Measurements from ENCODE around the gene RTN4R.
"Not testable (repeated sequence)": the region's sequence is repeated elsewhere in the genome, so short reads cannot be mapped to it uniquely, and the experiment has no call there.

Gene RTN4R

DNA sequence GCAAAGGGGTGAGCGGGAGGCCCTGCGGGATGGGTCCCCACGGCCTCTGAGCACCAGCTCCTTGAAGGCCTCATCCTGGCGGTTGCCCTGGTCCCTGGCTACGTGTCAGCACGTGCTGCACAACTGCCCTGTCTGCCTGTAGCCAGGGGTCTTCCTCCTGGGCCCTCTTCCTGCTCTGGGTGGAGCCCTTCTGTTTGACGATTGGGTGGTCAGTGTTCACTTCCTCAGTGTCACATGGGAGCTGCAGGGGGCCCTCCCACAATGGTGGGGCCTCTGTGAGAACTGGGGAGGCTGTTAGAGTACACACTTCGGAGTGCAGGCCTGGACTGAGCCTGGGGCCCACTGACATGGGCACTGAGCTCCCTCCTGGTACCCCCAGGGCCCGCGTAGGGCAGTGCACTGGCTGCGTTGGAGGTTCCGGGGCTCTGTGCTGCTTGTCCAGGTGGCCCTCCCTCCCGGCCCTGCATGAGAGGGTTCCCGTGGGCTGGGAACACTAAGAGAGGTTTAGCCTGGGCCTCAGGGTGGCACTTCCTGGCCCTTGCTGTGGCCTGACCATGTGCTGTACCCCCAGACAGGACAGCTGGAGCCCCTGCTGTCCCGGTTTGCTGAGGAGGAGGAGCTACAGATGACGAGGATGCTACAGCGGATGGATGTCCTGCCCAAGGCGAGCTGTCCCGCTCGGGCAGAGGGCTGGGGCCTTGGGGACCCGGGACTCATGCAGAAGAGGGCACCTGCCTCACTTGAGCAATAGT, 38.0 kb upstream of the RTN4R start:
- DNase-seq, result no peak

DNA sequence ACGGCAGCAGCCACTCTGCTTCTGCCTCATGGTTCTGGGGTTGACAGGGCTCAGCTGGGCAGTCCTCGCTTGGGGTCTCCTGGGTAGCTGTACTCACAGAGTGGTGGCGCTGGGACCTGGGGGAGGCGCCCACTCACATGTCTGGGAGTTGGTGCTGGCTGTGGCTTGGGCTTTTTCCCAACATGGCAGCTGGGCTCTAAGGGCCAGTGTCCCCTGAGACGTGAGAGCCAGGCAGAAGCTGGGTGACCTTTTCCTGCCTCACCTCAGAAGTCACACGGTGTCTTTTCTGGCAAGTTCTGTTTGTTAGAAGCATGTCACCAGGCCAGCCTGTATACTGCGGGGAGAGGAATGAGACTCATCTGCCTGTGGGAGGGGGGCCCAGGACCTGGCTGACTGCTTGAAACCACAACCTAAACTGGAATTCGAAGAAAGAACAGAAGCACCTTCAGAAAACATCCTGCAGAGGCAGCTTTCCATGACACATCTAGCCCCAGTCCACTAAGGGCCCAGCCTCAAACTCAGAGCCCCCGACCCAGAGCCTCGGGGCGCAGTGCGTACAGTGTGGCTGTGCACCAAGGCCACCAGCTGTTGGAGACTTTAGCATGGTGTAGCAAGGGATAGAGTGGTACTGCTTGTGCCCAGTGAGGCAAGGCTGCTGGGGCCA, 37.2 kb upstream of the RTN4R start:
- DNase-seq, result not testable (repeated sequence)

GRCh38 chr22:20304646-20305045, 36.5 kb upstream of the RTN4R start:
- DNase-seq, result no peak

DNA sequence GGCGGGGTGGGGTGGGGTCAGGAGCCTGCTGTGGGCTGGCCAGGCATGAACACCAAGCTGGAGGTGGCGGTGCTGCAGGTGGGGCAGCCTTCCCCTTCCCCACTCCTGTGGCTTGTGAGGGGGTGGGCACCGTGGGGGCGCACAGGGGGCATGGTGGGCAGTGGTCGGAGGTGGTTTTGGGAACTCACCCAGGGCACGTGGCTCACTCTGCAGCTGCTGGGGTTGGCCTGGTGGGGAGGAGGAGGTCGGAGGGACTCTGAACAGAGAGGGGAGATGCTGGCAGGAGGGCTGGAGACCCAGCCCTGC, 35.1 kb upstream of the RTN4R start:
- DNase-seq, result not testable (repeated sequence)

DNA sequence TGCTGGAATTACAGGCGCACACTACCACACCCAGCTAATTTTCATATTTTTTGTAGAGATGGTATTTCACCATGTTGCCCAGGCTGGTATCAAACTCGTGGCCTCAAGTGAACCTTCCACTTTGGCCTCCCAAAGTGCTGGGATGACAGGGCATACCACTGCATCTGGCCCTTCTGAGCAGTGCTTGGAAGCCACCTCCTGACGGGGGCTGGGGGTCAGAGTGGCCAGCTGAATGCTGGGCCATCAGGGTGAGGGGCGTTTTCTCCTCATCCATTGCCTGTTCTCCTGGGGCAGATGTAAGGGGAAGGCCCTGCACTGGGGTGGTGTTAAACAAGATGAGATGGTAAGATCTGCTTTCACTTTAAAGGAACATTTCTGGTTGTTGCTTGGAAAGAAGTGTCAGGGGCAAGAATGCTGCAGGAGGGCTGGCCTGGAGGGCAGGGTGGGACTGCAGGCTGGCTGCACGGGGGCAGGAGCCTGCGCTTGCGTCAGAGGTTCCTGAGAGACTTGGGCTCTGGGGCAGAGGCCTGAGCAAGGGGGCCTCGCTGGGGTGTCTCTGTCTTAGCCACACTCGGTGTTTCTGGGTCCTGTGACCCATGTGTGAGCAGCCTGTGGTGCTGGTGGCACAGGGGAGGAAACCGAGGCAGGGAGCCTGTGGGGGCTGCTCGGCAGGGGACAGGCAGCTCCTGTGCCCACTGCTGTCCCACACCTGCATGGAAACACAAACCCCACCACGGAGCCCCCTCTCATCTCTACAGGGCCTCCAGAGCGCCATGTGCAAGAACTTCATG, 34.5 kb upstream of the RTN4R start:
- no peak for DNase-seq

- no peak for DNase-seq
These were observed 31.6 kb upstream of the RTN4R start for GRCh38 chr22:20299746-20300136.

- DNase-seq, result peak; percentile 77 to 83
These were observed 31.0 kb upstream of the RTN4R start for GRCh38 chr22:20298803-20299745.

DNA sequence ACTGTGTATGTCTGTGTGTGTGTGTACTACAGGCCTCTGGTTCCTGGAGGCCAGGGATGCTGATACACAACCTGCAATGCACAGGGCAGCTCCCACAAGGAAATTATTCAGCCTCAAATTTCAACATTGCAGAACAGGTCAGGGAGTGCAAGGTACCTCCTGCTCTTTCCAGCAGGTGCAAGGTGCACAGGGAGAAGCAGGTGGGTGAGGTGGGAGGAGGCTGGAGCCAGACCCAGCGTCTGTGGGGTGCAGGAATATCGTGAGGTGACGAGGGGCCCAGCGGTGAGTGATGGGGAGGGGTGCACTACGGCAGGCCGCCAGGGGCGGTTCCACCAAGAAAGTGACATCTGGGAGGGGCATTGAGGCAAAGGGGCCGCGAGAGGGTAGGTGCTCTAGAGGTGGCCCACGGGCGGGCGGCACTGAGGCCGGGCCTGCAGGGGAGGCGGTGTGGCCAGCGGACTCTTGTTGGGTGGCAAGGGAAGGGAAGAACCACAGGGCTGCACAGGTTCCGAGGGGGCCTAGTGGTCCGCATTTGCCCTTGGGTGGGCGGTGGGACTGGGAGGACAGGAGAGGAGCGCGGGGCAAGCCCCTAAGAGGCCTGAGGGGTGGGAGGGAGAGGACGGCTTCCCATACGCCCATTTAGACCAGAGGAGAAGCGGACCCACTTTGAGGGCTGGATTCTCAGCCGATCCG, 30.1 kb upstream of the RTN4R start:
- no peak for DNase-seq

DNA sequence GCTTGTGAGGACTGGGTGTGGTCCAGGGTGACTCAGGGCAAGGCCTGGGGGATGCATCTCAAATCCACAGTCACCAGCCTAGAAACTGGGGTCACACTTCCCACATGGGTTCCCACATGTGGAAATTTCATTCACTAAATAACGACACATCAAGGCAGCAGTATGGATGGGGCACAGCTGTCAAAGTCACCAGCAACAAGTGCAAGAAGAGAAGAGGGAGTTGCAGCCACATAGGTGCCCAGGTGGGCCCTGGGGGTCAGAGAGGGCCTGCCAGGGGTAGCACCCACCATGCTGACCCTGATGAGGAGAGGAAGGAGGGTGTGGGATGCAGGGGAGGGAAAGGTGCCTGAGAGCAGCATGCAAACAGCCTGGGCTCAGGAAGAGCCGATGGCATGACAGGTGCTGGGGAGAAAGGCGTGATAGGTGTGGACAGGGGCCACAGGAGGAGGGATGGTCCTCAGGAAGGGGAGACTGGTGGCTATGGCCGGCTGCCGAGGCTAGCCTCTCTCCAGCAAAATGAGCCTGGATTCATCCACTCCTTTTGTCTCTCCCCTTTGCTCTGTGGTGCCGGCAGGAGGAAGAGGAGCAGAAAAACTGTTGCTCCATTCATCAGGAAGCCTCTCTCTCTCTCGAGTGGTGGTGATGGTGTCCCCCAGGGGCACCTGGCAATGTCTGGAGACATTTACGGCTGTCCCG, 29.4 kb upstream of the RTN4R start:
- no peak for DNase-seq

DNA sequence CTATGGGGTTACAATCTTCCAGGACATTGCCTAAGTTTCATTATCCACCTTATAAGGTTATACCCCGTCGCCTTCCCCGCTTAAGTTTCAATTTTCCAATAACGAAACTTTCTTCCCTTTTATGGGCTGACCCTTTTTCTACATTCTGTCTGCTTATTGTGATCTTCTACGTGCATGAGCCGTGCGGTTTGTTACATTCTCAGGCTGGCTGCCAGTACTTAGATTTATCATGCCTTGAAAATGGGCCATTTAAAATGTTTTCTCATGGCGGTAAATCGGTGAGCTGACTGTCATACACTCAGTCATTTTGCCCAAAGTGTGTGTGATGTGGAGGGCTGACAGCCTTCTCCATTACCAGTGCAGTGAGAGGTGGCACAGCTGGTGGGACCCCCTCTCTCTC, 28.5 kb upstream of the RTN4R start:
- DNase-seq, result no peak

DNA sequence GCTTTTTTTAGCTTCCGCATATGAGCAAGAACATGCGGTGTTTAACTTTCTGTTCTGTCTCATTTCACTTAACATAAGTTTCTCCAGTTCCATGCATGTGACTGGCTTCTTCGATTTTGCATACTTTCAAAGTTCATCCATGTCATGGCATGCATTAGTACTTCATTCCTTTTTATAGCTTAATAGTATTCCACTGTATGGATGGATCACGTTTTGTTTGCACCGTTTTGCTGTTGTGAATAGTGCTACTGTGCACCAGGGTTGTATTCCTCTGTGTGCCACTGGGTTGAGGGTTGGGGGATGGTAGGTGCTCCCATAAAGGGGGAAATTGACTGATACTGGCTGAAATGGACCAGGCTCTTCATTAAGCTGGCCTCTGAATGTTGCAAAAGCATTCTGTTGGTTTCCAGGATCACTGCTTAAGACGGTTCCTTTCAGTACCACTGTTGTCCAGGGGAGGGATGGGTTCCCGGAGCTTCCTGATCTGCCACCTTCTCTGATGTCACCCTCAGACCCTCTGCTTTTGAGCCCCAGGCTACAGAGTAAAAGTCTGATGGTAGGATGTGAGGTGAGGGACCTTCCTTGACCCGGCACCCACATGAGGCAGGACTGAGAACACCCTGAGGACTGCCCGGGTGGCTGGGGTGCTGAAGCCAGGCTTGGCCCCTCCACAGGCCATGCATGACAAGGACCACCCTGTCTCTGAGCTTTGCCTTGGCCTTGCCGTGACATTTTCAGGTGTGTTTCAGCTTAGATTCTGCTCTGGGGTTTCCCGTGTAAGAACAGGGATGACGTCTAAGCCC, 27.3 kb upstream of the RTN4R start:
- no peak for DNase-seq

GRCh38 chr22:20292673-20293232, 24.6 kb upstream of the RTN4R start:
- no peak for DNase-seq

DNA sequence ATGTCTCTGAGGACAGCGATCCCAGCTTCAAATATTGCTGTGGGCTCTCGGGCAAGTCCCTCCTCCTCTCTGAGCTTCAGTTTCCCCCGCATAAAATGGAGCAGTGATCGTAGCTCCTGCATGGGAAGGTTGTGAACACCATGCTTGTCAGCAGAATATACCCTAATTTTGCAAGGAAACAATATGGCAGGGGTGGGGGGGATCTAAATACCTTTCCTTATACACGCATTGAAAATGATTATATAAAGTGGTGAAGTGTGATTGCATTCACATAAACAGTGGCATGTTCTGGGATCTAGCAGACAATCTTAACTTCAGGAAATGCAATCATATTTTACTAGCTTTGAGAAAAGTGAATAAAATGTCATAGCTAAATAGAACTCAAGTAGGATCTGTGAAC, 24.0 kb upstream of the RTN4R start:
- DNase-seq, result no peak

- no peak for DNase-seq
These were observed 23.5 kb upstream of the RTN4R start for GRCh38 chr22:20291604-20292063.

GRCh38 chr22:20291249-20291586, 23.1 kb upstream of the RTN4R start:
- DNase-seq, result no peak

DNA sequence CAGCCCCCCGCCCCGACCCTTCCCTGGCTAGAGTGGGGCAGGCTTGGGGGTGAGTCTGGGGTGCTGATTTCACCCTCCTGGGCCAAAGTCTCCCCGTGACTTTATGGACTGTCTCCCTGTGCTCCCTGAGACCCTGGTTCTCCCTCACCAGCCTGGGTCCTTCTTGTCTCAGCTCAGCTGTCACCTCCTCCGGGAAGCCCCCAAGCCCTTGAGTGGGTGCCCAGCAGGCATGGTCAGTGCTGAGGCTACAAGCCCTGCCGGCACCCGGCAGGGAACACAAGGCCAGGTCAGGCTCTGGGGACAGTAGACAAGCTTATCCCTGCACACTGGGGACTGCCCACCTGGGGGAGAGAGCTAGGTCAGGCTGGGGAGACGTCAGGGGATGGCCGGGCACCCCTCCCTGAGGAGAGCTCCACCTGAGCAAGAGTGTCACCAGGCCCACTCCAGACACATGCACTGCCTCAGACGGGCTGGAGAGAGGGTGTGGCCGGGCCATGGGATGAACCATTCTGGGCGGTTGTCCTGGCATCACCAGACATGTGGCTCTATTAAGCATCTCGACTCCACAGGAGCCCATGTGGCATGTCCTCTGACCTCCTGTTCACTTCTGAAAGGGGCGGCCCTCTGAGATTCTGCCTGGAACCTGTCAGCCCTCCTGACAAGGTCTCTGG, 22.6 kb upstream of the RTN4R start:
- no peak for DNase-seq

DNA sequence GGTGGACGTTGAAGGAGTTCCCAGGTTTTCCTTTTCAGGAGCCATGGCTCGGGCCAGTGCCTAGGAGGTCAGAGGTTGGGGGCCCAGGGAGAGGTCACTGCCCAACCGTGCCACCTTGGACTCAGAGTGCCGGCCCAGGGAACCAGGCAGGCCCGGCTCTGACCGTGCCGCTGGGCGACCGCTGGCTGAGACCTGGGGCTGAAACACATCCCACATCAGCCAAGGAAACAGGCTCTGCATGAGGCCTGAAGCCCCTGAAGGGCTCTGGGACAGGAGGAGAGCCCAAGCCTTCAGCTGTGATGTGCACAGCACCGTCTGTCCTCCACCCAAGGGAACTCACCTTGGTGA, 21.9 kb upstream of the RTN4R start:
- no peak for DNase-seq

GRCh38 chr22:20289182-20290044, 21.3 kb upstream of the RTN4R start:
- DNase-seq, result not testable (repeated sequence)

All from inflammatory macrophage (primary cell).